Mesenchymal stem cell (in vitro differentiated cells and primary cell): ENCODE data around the gene DPEP3.

Source experiments
- DNase-seq: peaks from one replicate; pipeline ENCODE4 v3.0.0-alpha.2; 2013
- H2AFZ ChIP-seq: one replicate; pipeline ENCODE4 v1.6.1; 2013; ENCODE audit warnings: low read depth, mild to moderate bottlenecking, control low read depth, inconsistent platforms, low read length, moderate library complexity
- H2AK5ac ChIP-seq: 2 replicates; pipeline ENCODE4 v1.6.1; 2013; ENCODE audit warnings: low read length, moderate library complexity, mild to moderate bottlenecking, inconsistent platforms; ENCODE audit not compliant: severe bottlenecking
- H2BK120ac ChIP-seq: one replicate; pipeline ENCODE4 v1.6.1; 2013; ENCODE audit warnings: low read depth, mild to moderate bottlenecking, inconsistent platforms, low read length, moderate library complexity
- H2BK12ac ChIP-seq, 2 experiments: one replicate each; pipeline ENCODE4 v1.6.1; 2013; ENCODE audit warnings: inconsistent platforms in 2 of 2, low read length in 2 of 2, mild to moderate bottlenecking in 2 of 2, moderate library complexity in 2 of 2, control low read depth in 1 of 2
- H2BK15ac ChIP-seq: one replicate; pipeline ENCODE4 v1.6.1; 2013; ENCODE audit warnings: mild to moderate bottlenecking, low read depth, inconsistent platforms; ENCODE audit not compliant: poor library complexity, severe bottlenecking
- H2BK5ac ChIP-seq: 2 replicates; pipeline ENCODE4 v1.6.1; 2013; ENCODE audit warnings: low read depth, mild to moderate bottlenecking, low read length, control low read depth, inconsistent platforms; ENCODE audit not compliant: poor library complexity, severe bottlenecking
- H3K14ac ChIP-seq, 2 experiments: one replicate each; pipeline ENCODE4 v1.6.1; 2013; ENCODE audit warnings: inconsistent platforms in 2 of 2, low read length in 2 of 2, control low read depth in 1 of 2, mild to moderate bottlenecking in 1 of 2, moderate library complexity in 1 of 2
- H3K18ac ChIP-seq, 2 experiments: one replicate each; pipeline ENCODE4 v1.6.1; 2013; ENCODE audit warnings: inconsistent platforms in 2 of 2, low read length in 2 of 2, control low read depth in 1 of 2, low read depth in 1 of 2, mild to moderate bottlenecking in 1 of 2
- H3K23ac ChIP-seq, 2 experiments: one replicate each; pipeline ENCODE4 v1.6.1; 2013; ENCODE audit warnings: inconsistent platforms in 2 of 2, low read length in 2 of 2, mild to moderate bottlenecking in 2 of 2, moderate library complexity in 2 of 2, control low read depth in 1 of 2
- H3K27ac ChIP-seq: 2 replicates; pipeline ENCODE4 v1.5.1; 2013; ENCODE audit warnings: mild to moderate bottlenecking, moderate library complexity, low read length, control low read depth, inconsistent platforms; ENCODE audit not compliant: poor library complexity, severe bottlenecking
- H3K27me3 ChIP-seq, 2 experiments: 2 replicates each; pipeline versions ENCODE4 v1.6.1 to v1.7.0; 2013; ENCODE audit warnings: low read length in 2 of 2, mild to moderate bottlenecking in 2 of 2, moderate library complexity in 2 of 2, control low read depth in 1 of 2, inconsistent platforms in 1 of 2; ENCODE audit not compliant: control insufficient read depth in 1 of 2, insufficient read depth in 1 of 2
- H3K36me3 ChIP-seq, 2 experiments: 2 replicates each; pipeline versions ENCODE4 v1.6.1 to v1.7.0; 2013; ENCODE audit warnings: low read length in 2 of 2, control low read depth in 1 of 2, inconsistent platforms in 1 of 2, low read depth in 1 of 2, mild to moderate bottlenecking in 1 of 2; ENCODE audit not compliant: insufficient read depth in 2 of 2, control insufficient read depth in 1 of 2
- H3K4ac ChIP-seq, 2 experiments: one replicate each; pipeline ENCODE4 v1.6.1; 2013; ENCODE audit warnings: inconsistent platforms in 2 of 2, low read length in 2 of 2, mild to moderate bottlenecking in 2 of 2, moderate library complexity in 2 of 2, control low read depth in 1 of 2, low read depth in 1 of 2
- H3K4me1 ChIP-seq: 2 replicates; pipeline ENCODE4 v1.6.1; 2013; ENCODE audit warnings: low read depth, low read length, control low read depth; ENCODE audit not compliant: control insufficient read depth, insufficient read depth
- H3K4me2 ChIP-seq: 2 replicates; pipeline ENCODE4 v1.6.1; 2013; ENCODE audit warnings: low read length, mild to moderate bottlenecking, inconsistent platforms; ENCODE audit not compliant: poor library complexity, severe bottlenecking
- H3K4me3 ChIP-seq, 2 experiments: 2 replicates each; pipeline versions ENCODE4 v1.5.1 to v1.7.0; 2013; ENCODE audit warnings: low read length in 2 of 2, mild to moderate bottlenecking in 2 of 2, control low read depth in 1 of 2, low read depth in 1 of 2; ENCODE audit not compliant: insufficient read depth in 1 of 2
- H3K79me1 ChIP-seq: replicated peaks from 2 replicates; pipeline ENCODE4 v1.6.1; 2013; ENCODE audit warnings: mild to moderate bottlenecking, control low read depth, low read length, inconsistent platforms; ENCODE audit not compliant: poor library complexity, severe bottlenecking
- H3K9ac ChIP-seq: 2 replicates; pipeline ENCODE4 v1.7.0; 2013; ENCODE audit warnings: mild to moderate bottlenecking, low read length, moderate library complexity
- H3K9me3 ChIP-seq: 2 replicates; pipeline ENCODE4 v1.7.0; 2013; ENCODE audit warnings: mild to moderate bottlenecking, low read length; ENCODE audit not compliant: control insufficient read depth
- H4K8ac ChIP-seq: one replicate; pipeline ENCODE4 v1.6.1; 2013; ENCODE audit warnings: inconsistent platforms, mild to moderate bottlenecking, low read length, moderate library complexity
- H4K91ac ChIP-seq: one replicate; pipeline ENCODE4 v1.6.1; 2013; ENCODE audit warnings: mild to moderate bottlenecking, low read length, inconsistent platforms
- WGBS: methylation state at CpG from one replicate; pipeline ENCODE4 v1.1.7; 2013; ENCODE audit warnings: mixed read lengths; 5-methylcytosine and 5-hydroxymethylcytosine counted together

DPEP3 gene

GRCh38 chr16:67953641-67954375 is 26.5 kb downstream of the DPEP3 start:
- Histone ChIP-seq H2BK120ac (no peak overlapping the region), H3K27me3 (no peaks in the 10 kb centered on the region), H3K79me1 (peaks cover 50% of the 10 kb centered on the region), H3K4me3 (no peak overlapping the region), H2BK5ac (no peak overlapping the region), H3K9me3 (no peaks in the 10 kb centered on the region), H3K27ac (no peak overlapping the region), H3K9ac (no peak overlapping the region), H2BK12ac (no peak overlapping the region), H3K36me3 (peaks cover 78 to 83% of the 10 kb centered on the region in 2 experiments), H3K4me2 (no peak overlapping the region), H3K18ac (no peak overlapping the region), H2AFZ (no peak overlapping the region), H3K14ac (no peak overlapping the region), H3K4ac (peak overlapping the region in 1 of 2 experiments; percentile 35), H2AK5ac (no peak overlapping the region), H3K23ac (no peak overlapping the region), H4K91ac (no peak overlapping the region), H3K4me1 (no peaks in the 10 kb centered on the region), H2BK15ac (no peak overlapping the region), H4K8ac (no peak overlapping the region)
- 99% methylated on average over 7 of the region's 8 CpGs for WGBS
- no peak for DNase-seq

GRCh38 chr16:67951485-67951884 is 28.8 kb downstream of the DPEP3 start:
- Histone ChIP-seq H2AK5ac (no peak overlapping the region), H3K4me1 (peaks cover 2% of the 10 kb centered on the region), H3K79me1 (peaks cover 57% of the 10 kb centered on the region), H4K8ac (no peak overlapping the region), H3K14ac (no peak overlapping the region), H3K27ac (no peak overlapping the region), H2AFZ (no peak overlapping the region), H4K91ac (no peak overlapping the region), H3K9ac (no peak overlapping the region), H3K27me3 (no peaks in the 10 kb centered on the region), H3K9me3 (no peaks in the 10 kb centered on the region), H2BK120ac (no peak overlapping the region), H2BK5ac (no peak overlapping the region), H3K18ac (no peak overlapping the region), H3K4ac (no peak overlapping the region), H3K4me3 (no peak overlapping the region), H2BK15ac (no peak overlapping the region), H3K36me3 (peaks cover 85 to 87% of the 10 kb centered on the region in 2 experiments), H3K23ac (no peak overlapping the region), H2BK12ac (no peak overlapping the region), H3K4me2 (no peak overlapping the region)
- no peak for DNase-seq
- 94% methylated on average over 12 of the region's 12 CpGs for WGBS

- Histone ChIP-seq H3K4me2 (no peak overlapping the region), H3K9ac (no peak overlapping the region), H2AFZ (no peak overlapping the region), H3K27me3 (no peaks in the 10 kb centered on the region), H3K79me1 (peaks cover 63% of the 10 kb centered on the region), H2AK5ac (no peak overlapping the region), H4K91ac (no peak overlapping the region), H3K27ac (no peak overlapping the region), H3K4me1 (peaks cover 5% of the 10 kb centered on the region), H3K36me3 (peaks cover 93% of the 10 kb centered on the region in 2 experiments), H3K14ac (no peak overlapping the region), H3K4me3 (no peak overlapping the region), H3K4ac (no peak overlapping the region), H2BK120ac (no peak overlapping the region), H4K8ac (no peak overlapping the region), H2BK12ac (no peak overlapping the region), H3K23ac (no peak overlapping the region), H3K18ac (no peak overlapping the region), H2BK5ac (no peak overlapping the region), H3K9me3 (no peaks in the 10 kb centered on the region), H2BK15ac (no peak overlapping the region)
- no peak for DNase-seq
- 100% methylated on average over 10 of the region's 16 CpGs for WGBS
Measured at GRCh38 chr16:67950335-67950843, 29.9 kb downstream of the DPEP3 start.

GRCh38 chr16:67949645-67950044 is 30.7 kb downstream of the DPEP3 start:
- H3K18ac ChIP-seq: no peak overlapping the region
- H3K4me2 ChIP-seq: no peak overlapping the region
- H3K4me3 ChIP-seq: no peak overlapping the region
- no peak overlapping the region for H3K4ac ChIP-seq
- no peak overlapping the region for H2AFZ ChIP-seq
- no peak overlapping the region for H3K14ac ChIP-seq
- no peak overlapping the region for H2BK15ac ChIP-seq
- H3K23ac ChIP-seq: no peak overlapping the region
- peaks cover 6% of the 10 kb centered on the region for H3K4me1 ChIP-seq
- no peaks in the 10 kb centered on the region for H3K9me3 ChIP-seq
- no peak overlapping the region for H4K8ac ChIP-seq
- no peak overlapping the region for H2BK120ac ChIP-seq
- no peak overlapping the region for H2BK12ac ChIP-seq
- no peak overlapping the region for H3K9ac ChIP-seq
- no peak for DNase-seq
- no peak overlapping the region for H2AK5ac ChIP-seq
- H3K27me3 ChIP-seq: no peaks in the 10 kb centered on the region
- peak overlapping the region; percentile 21 for H4K91ac ChIP-seq
- peaks cover 59% of the 10 kb centered on the region for H3K79me1 ChIP-seq
- no peak overlapping the region for H3K27ac ChIP-seq
- 97% methylated on average over 11 of the region's 11 CpGs for WGBS
- H3K36me3 ChIP-seq: peaks cover 93% of the 10 kb centered on the region in 2 experiments
- H2BK5ac ChIP-seq: no peak overlapping the region
